BLaER1 (cell line): ENCODE measurements around the gene SKI.

ENCODE experiments used
- H3K27ac ChIP-seq: shearing (Covaris generic); formaldehyde crosslinking; 2 replicates; pipeline ENCODE4 v1.8.1; 2022
- H3K27me3 ChIP-seq: shearing (Covaris generic); formaldehyde crosslinking; 2 replicates; pipeline ENCODE4 v1.8.1; 2022
- H3K36me3 ChIP-seq: shearing (Covaris generic); formaldehyde crosslinking; 2 replicates; pipeline ENCODE4 v1.8.1; 2022
- H3K4me1 ChIP-seq: shearing (Covaris generic); formaldehyde crosslinking; 2 replicates; pipeline ENCODE4 v1.8.1; 2022
- H3K4me2 ChIP-seq: shearing (Covaris generic); formaldehyde crosslinking; 2 replicates; pipeline ENCODE4 v1.8.1; 2022
- H3K4me3 ChIP-seq: shearing (Covaris generic); formaldehyde crosslinking; 2 replicates; pipeline ENCODE4 v1.8.1; 2022
- H3K9ac ChIP-seq: shearing (Covaris generic); formaldehyde crosslinking; 2 replicates; pipeline ENCODE4 v1.8.1; 2022
- H3K9me3 ChIP-seq: shearing (Covaris generic); formaldehyde crosslinking; 2 replicates; pipeline ENCODE4 v1.8.1; 2022
- H4K20me1 ChIP-seq: shearing (Covaris generic); formaldehyde crosslinking; 2 replicates; pipeline ENCODE4 v1.8.1; 2022
- Cebpa-rat ChIP-seq: shearing (Covaris generic); IDR thresholded peaks from 2 replicates; pipeline ENCODE4 v1.8.1; 2022

Gene SKI

GRCh38 chr1:2229037-2229864 lies 1.1 kb downstream of the SKI start:
- peaks cover 57% of the 10 kb centered on the region for H4K20me1 ChIP-seq
- no peak for TF ChIP-seq Cebpa-rat
- no peaks in the 10 kb centered on the region for H3K9me3 ChIP-seq
- peak overlapping the region; percentile 77 for H3K9ac ChIP-seq
- peak overlapping the region; percentile 100 for H3K4me2 ChIP-seq
- H3K36me3 ChIP-seq = no peaks in the 10 kb centered on the region
- peaks cover 30% of the 10 kb centered on the region for H3K27me3 ChIP-seq
- H3K4me3 ChIP-seq = peak overlapping the region; percentile 73
- H3K27ac ChIP-seq = peak overlapping the region; percentile 13; the same call in 1 of the 2 replicates
- peaks cover 76% of the 10 kb centered on the region for H3K4me1 ChIP-seq

- Histone ChIP-seq H3K27ac (no peak overlapping the region), H3K4me3 (peak overlapping the region; percentile 73), H3K9ac (peak overlapping the region; percentile 77), H3K4me2 (peak overlapping the region; percentile 100), H3K4me1 (peaks cover 84% of the 10 kb centered on the region), H3K27me3 (peaks cover 30% of the 10 kb centered on the region), H3K9me3 (no peaks in the 10 kb centered on the region), H3K36me3 (no peaks in the 10 kb centered on the region), H4K20me1 (peaks cover 66% of the 10 kb centered on the region)
- no peak for TF ChIP-seq Cebpa-rat
Observed at GRCh38 chr1:2229911-2230731, 2.0 kb downstream of the SKI start.

GRCh38 chr1:2230781-2231531 lies 2.8 kb downstream of the SKI start:
- Histone ChIP-seq H3K27me3 (peaks cover 30% of the 10 kb centered on the region), H3K4me3 (peak overlapping the region; percentile 73; the same call in 1 of the 2 replicates), H3K36me3 (no peaks in the 10 kb centered on the region), H3K9me3 (no peaks in the 10 kb centered on the region), H4K20me1 (peaks cover 74% of the 10 kb centered on the region), H3K4me1 (peaks cover 88% of the 10 kb centered on the region), H3K4me2 (peak overlapping the region; percentile 100), H3K9ac (peak overlapping the region; percentile 77; the same call in 1 of the 2 replicates), H3K27ac (no peak overlapping the region)
- TF ChIP-seq Cebpa-rat = no peak

- H3K9me3 ChIP-seq = no peaks in the 10 kb centered on the region
- peak overlapping the region; percentile 100 for H3K4me2 ChIP-seq
- H3K4me1 ChIP-seq = peaks cover 88% of the 10 kb centered on the region
- no peak for TF ChIP-seq Cebpa-rat
- no peak overlapping the region for H3K27ac ChIP-seq
- H3K4me3 ChIP-seq = peak overlapping the region; percentile 73; the same call in 1 of the 2 replicates
- H3K9ac ChIP-seq = peak overlapping the region; percentile 77; the same call in 1 of the 2 replicates
- no peaks in the 10 kb centered on the region for H3K36me3 ChIP-seq
- H3K27me3 ChIP-seq = peaks cover 23% of the 10 kb centered on the region
- H4K20me1 ChIP-seq = peaks cover 82% of the 10 kb centered on the region
Observed at GRCh38 chr1:2231532-2232254, 3.6 kb downstream of the SKI start.

GRCh38 chr1:2232255-2232915 lies 4.3 kb downstream of the SKI start:
- Histone ChIP-seq H4K20me1 (peaks cover 88% of the 10 kb centered on the region), H3K4me2 (peak overlapping the region; percentile 100), H3K27me3 (peaks cover 16% of the 10 kb centered on the region), H3K9ac (peak overlapping the region; percentile 12; the same call in 1 of the 2 replicates), H3K4me1 (peaks cover 88% of the 10 kb centered on the region), H3K9me3 (no peaks in the 10 kb centered on the region), H3K4me3 (no peak overlapping the region), H3K27ac (no peak overlapping the region), H3K36me3 (no peaks in the 10 kb centered on the region)
- no peak for TF ChIP-seq Cebpa-rat

GRCh38 chr1:2232916-2233438 lies 4.9 kb downstream of the SKI start:
- Histone ChIP-seq H3K36me3 (no peaks in the 10 kb centered on the region), H3K4me3 (no peak overlapping the region), H3K9me3 (no peaks in the 10 kb centered on the region), H3K9ac (peak overlapping the region; percentile 64), H3K4me1 (peaks cover 93% of the 10 kb centered on the region), H3K27me3 (peaks cover 15% of the 10 kb centered on the region), H3K4me2 (peak overlapping the region; percentile 100), H4K20me1 (peaks cover 94% of the 10 kb centered on the region), H3K27ac (peak overlapping the region; percentile 53; the same call in 1 of the 2 replicates)
- no peak for TF ChIP-seq Cebpa-rat

GRCh38 chr1:2233468-2233867 lies 5.3 kb downstream of the SKI start:
- Histone ChIP-seq H3K4me1 (peaks cover 95% of the 10 kb centered on the region), H3K27me3 (peaks cover 15% of the 10 kb centered on the region), H4K20me1 (peaks cover 99% of the 10 kb centered on the region), H3K4me2 (peak overlapping the region; percentile 100), H3K27ac (peak overlapping the region; percentile 53; the same call in 1 of the 2 replicates), H3K36me3 (no peaks in the 10 kb centered on the region), H3K9me3 (no peaks in the 10 kb centered on the region), H3K4me3 (peak overlapping the region; percentile 39; the same call in 1 of the 2 replicates), H3K9ac (peak overlapping the region; percentile 64)
- no peak for TF ChIP-seq Cebpa-rat
